ENCODE results near the gene TOLLIP.
"Not testable (repeated sequence)": the region's sequence is repeated elsewhere in the genome, so short reads cannot be mapped to it uniquely, and the experiment has no call there.

TOLLIP gene

GRCh38 chr11:1309498-1310317 is at the start of gene TOLLIP:
Gene TOLLIP, minus strand, starts transcription at chr11:1309632. Its CDS starts 134 bp downstream, at chr11:1309498.
- peak; percentile 97 to 98 for DNase-seq

GRCh38 chr11:1358931-1359330 is 49.5 kb upstream of the TOLLIP start:
- not testable (repeated sequence) for DNase-seq

- DNase-seq = no peak
Measured at GRCh38 chr11:1358286-1358685, 48.9 kb upstream of the TOLLIP start.

- no peak for DNase-seq
Measured at GRCh38 chr11:1356478-1356960, 47.1 kb upstream of the TOLLIP start.

- DNase-seq = no peak
Measured at GRCh38 chr11:1356007-1356435, 46.6 kb upstream of the TOLLIP start.

GRCh38 chr11:1354125-1354938 is 44.9 kb upstream of the TOLLIP start:
- DNase-seq = no peak

GRCh38 chr11:1353383-1354124 is 44.1 kb upstream of the TOLLIP start:
- DNase-seq = no peak

GRCh38 chr11:1352696-1353382 is 43.4 kb upstream of the TOLLIP start:
- no peak for DNase-seq

- no peak for DNase-seq
Measured at GRCh38 chr11:1351278-1351937, 42.0 kb upstream of the TOLLIP start.

- DNase-seq = no peak
Measured at GRCh38 chr11:1350086-1350725, 40.8 kb upstream of the TOLLIP start.

- DNase-seq = no peak
Measured at GRCh38 chr11:1349327-1350041, 40.1 kb upstream of the TOLLIP start.

- DNase-seq = no peak
Measured at GRCh38 chr11:1348796-1349326, 39.4 kb upstream of the TOLLIP start.

GRCh38 chr11:1348146-1348795 is 38.8 kb upstream of the TOLLIP start:
- DNase-seq = no peak

GRCh38 chr11:1347411-1347999 is 38.1 kb upstream of the TOLLIP start:
- not testable (repeated sequence) for DNase-seq

GRCh38 chr11:1346669-1347390 is 37.4 kb upstream of the TOLLIP start:
- DNase-seq = no peak

GRCh38 chr11:1345737-1346513 is 36.5 kb upstream of the TOLLIP start:
- DNase-seq = no peak

GRCh38 chr11:1344056-1344635 is 34.7 kb upstream of the TOLLIP start:
- no peak for DNase-seq

Data from CD4-positive, alpha-beta T cell treated with Interleukin-1 beta for 1 hour (primary cell).